ENCODE data around the gene ATP6V0B. TPM values are rescaled to one million over a fixed set of nuclear protein-coding genes. Genes with fewer than 3 reads are reported as not detected.

ATP6V0B gene
- total RNA-seq, 2 donors from 2014 or later, result 96.5 to 113 TPM

DNA sequence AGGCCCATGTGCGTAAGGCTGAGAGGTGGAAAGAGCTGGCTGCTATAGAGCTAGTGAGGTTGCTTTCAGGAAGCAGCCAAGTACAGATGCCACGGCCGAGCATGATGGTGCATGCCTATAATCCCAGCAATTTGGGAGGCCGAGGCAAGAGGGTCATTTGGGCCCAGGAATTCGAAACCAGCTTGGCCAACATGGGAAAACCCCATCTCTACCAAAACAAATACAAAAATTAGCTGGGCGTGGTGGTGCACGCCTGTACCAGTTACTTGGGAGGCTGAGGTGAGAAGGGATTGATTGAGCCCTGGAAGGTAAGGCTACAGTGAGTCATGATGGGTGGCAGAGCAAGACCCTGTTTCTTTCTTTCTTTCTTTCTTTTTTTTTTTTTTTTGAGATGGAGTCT lies 19.3 kb downstream of the ATP6V0B start:
- DNase-seq (no peak), ATAC-seq (no peak)
- intact Hi-C loops (cut with DNase I), result no loop called here

DNA sequence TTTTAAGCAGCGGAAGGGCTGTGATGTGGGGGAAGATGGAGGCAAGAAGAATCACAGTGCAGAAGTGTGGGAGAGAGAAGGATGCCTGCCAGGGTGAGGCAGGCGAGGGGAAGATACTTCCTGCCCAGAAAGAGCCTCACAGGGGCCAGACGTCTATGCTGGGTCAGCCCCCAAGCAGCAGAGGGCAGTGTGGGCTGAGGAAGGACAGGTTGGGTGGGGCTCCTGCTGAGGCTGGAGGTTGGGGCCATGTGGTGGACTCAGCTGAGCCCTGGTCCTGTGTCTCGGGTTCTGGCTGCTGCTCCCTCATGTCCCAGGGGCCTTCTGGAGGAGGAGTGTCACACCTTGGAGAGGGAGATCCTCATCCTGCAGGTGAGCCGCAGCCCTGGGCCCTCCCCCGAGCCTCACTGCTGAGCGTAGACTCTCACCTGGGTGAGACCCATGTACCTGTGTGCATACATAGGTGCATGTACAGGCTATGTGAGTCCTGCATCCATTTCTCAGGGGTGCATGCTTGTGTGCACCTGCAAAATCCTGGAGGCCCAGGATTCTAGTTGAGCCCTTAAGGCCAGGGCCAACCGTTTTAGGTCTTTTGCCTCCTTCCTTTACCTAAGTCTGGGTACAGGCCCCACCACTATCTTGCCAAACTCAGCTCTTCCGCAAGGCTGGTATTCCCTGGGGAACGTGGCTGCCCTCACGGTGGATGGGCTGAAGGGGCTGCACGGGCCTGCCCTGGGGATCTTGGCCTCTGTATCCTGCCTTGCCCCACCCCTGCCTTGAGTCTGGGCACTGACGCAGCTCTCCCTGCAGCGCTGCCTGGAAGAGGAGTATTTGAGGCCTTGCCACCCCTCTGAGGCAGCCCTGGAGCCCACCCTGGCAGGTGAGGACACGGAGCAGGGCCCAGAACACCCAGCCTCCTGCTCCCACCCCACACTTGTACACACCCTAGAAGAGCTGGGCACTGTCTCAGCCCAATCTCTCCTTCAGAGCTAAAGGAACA lies 20.3 kb downstream of the ATP6V0B start:
- no peak for DNase-seq

DNA sequence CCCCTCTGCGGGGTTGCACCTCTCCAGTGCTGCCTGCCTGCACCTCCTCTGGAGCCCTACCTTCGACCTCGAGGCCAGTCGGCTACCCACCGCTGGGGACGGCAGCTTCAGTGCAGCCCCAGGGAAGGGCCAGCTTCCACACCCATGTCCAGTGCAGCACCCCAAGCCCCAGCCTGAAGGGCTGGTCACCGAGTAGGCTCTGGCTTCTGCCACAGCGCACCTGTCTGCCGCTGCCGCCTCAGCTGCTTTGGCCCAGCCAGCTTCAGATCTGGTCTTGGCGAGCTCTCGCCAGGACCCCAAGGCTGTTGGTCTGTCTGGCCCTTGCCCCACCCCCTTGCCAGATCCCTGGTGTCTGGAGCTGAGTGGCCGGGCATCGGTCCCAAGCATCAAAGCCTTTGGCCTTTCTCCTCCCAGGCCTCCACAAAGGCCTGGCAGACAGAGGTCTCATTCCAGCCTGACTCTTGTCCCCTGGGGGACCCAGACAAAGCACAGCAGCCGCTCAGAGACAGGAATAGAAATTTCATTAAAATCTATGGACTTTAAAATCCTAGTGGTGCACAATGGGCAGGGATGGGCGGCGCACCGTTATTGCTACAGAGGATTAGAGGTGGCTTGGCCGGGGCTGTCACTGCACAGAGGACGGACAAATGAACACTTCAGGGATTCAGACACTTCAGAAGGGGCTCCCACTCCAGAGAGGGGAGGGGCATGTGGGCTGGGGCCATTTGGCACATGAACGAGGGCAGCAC lies 21.4 kb downstream of the ATP6V0B start:
- ATAC-seq (no peak), DNase-seq (no peak)
- intact Hi-C loops (cut with DNase I), result no loop called here

More for the DNA sequence above, 20.3 kb downstream of the ATP6V0B start:
- intact Hi-C loops (cut with DNase I), result no loop called here
- no peak for ATAC-seq

DNA sequence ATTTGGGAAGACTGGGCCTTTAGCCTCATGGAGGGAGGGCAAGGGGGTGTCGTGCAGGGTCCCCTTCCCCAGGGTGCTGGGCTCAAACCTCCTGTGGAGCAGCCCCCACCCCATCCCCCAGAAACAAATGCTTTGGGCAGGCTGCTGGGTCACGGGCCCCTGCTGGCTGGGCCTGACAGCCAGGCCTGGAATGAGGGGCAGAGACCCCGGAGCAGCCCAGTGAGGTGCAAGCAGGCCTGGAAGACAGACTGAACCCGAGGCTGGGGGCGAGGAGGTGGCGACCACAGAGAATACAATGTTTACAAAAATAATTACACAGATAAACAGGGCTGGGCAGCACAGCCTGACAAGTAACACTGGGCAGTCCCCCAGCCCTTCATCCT lies 22.0 kb downstream of the ATP6V0B start:
- ATAC-seq (no peak), DNase-seq (no peak)
- intact Hi-C loops (cut with DNase I), result no loop called here

DNA sequence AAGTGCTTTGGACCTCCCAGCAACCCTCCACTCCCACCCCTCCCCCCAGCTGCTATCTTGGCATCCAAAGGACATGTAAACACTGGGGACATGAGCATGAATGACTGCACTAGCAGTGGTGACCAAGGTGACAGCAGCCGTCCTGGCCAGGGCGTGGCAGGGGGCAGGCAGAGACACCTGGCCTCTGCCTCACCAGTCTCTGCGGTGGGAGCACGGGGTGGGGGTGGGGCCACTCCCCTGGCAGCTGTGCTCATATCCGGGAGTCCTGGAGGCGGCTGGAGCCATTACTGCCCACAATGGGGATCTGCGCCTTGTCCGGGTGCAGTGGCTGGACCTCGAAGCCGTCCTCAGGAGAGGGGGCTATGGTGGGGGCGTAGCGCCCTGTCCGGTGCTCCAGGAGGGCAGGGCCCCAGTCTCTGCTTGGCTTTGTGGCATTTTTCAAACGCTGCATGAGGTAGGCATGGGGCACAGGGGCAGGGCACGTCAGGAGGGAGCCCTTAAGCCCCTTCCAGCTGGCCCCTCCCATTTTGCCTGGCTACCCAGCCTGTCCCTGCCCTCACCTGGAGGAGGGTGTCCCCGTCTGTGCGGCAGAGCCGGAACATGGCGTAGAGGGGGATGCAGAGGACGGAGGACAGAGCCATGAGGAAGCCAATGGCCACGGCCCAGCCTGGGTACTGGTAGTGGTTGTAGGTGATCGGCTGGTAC lies 22.7 kb downstream of the ATP6V0B start:
- intact Hi-C loops (cut with DNase I), result no loop called here
- ATAC-seq, result no peak
- no peak for DNase-seq

DNA sequence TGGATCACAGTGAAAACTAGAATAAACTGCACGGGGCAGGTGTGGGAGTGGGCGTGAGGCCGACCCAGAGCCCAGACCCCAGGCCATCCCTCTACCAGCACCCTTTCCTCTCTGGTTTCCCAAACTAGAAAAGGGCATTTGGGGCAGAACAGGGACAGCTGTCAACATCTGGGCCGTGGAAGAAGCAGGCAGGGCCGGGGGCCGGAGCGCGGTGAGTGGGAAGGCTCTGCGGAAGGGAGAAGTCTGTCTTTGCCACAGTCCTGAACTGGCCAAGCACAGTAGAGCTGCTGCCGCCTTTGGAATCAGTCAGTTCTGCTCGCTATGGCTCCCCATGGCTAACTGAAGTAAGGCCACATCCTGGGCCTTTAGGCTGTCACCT lies 23.2 kb downstream of the ATP6V0B start:
- intact Hi-C loops (cut with DNase I), result no loop called here

DNA sequence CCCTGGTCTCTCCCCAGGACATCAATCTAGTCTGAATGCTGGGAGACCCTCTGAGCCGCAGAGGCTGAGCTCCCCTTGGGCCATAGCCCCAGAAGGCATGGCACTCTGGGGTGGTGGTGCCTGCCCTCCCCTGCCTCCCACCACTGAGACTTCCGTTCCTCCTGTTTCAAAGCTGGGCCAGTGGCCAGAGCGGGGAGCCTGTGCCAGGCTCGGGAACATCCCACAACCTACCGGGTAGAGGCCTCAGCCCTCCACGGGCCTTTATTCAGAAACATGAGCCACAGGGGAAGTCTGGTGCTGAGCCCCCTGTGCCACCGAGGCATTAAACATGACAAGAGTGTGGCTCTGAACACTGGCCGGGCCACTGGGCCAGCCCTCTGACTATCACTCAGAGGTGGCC lies 24.7 kb downstream of the ATP6V0B start:
- intact Hi-C loops (cut with DNase I), result no loop called here
- peak in 1 of 2 donors; percentile 21 for ATAC-seq
- DNase-seq, result no peak

More for the DNA sequence above, 23.2 kb downstream of the ATP6V0B start:
- no peak for DNase-seq
- no peak for ATAC-seq

DNA sequence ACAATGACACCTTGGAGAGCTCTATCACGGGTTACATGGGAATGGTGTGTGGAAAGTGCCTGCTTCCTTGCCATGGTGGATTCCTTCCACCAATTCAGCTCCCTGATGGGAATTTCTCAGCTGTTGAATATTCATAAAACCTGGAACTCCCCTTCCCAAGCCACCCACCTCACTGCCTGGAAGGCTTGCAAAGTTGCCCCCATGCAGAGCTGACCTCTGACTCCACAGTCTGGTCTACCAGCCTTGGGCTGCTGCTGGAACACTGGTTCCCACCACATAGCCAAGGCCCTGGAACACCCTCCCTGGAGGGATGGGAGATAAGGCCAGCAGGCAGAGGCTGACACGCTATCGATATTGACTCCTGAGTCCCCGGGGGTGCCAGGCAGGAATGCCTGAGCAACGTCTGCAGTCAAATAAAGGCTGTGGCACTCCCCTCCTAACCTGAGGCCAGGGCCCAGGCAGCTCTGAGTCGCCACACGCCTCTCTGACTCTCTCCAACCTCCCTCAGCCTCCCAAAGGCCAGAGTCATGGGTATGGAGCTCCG lies 25.4 kb downstream of the ATP6V0B start:
- ATAC-seq (no peak), DNase-seq (no peak)
- intact Hi-C loops (cut with DNase I), result loop anchor here in 1 of 2 donors (5.0 to 10.0 kb wide), 2 partner anchors 37 to 595 kb away; no protein-coding TSS in a partner anchor

DNA sequence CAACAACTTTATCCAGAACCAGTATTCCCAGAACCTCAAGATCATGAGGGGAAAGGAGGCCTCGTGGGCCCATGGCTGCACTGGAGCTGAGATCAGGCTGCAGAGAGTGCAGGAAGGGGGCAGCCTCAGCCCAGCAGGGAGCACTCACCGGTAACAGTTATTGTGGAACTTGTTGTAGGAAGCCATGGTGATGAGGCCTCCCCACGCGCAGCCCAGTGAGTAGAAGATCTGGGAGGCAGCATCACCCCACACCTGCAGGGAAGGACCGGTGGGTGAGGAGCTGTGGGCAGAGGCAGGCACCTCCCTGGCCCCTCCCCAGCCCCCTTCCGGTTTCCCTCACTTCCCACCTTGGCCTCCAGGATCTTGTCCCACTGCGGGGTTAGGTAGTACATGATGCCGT lies 27.4 kb downstream of the ATP6V0B start:
- intact Hi-C loops (cut with DNase I), result loop anchor here in 1 of 2 donors (5.0 to 10.0 kb wide), 2 partner anchors 35 to 593 kb away; no protein-coding TSS in a partner anchor
- ATAC-seq, result no peak
- DNase-seq, result no peak

DNA sequence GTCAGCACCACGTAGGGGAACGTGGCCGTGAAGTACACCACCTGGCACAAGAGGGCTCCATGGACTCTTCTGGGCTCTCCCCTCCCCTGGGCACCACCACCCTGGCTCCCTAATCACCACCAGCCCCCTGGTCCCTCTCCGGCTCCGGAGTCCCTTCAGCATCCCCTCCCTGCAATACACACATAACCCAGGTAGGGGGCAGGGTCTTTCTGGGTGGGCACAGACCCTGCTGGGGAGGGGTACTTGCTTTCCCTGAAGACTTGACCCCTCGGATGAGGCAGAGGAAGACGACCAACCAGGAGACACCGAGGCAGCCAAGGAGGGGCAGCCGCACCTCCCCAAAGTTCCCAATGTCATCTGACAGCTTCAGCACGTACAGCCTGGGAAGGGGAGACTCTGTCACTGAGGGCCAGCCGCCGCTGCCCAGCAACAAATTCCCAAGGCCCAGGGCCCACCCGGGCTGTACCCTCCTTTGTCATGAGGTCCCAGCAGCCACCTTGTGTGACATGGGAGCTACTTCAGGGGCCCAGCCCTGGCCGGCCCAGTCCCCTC lies 27.9 kb downstream of the ATP6V0B start:
- DNase-seq, result no peak
- intact Hi-C loops (cut with DNase I), result loop anchor here in 1 of 2 donors (5.0 to 10.0 kb wide), 2 partner anchors 35 to 592 kb away; no protein-coding TSS in a partner anchor

DNA sequence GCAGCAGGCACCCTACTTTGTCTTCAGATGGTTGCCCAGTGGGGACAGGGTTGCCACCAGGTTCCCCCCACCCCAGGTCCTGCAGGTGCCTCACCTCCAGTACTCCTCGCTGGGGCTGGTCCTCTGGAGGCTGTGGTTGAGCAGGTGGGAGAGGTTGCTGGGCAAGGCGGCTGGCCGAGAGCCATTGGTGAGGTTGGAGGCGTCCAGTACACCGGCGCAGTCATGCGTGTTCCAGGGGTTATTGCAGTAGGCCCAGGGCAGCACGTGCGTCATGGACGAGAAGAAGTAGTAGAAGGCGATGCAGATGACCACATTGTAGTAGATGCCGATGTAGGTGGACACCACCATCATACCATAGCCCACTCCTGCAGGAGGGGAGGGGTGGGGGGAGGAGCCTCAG lies 33.5 kb downstream of the ATP6V0B start:
- intact Hi-C loops (cut with DNase I), result loop anchor here (5.0 to 10.0 kb wide), 3 partner anchors 34 to 587 kb away; no protein-coding TSS in a partner anchor
- ATAC-seq (no peak), DNase-seq (no peak)

More for the DNA sequence above, 27.9 kb downstream of the ATP6V0B start:
- ATAC-seq, result no peak

DNA sequence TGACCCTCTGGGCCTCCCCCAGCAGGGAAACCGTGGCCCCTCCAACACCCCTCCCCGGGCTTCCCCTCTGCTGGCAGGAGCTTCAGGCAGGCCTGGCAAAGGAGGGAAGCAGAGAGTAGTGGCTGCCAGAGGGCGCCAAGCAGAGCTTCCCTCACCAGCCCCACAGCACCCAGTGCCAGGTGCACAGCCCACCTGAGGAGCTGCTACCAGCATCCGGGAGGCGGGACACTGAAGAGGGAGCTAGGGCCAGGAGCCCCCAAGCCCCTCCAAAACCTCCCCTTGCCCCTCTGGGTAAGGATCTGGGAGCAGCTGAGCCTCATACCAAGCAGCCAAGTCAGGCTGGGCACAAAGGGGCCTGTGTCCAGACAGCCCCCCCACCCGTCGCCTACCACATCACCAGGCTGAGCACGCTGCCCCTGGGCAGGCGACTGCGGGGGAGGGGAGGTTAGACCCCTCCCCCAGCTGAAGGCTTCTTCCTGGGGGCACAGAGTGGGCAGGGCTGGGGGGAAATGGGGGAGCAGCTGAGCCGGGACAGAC lies 36.2 kb downstream of the ATP6V0B start:
- DNase-seq, result no peak
- intact Hi-C loops (cut with DNase I), result no loop called here
- no peak for ATAC-seq

DNA sequence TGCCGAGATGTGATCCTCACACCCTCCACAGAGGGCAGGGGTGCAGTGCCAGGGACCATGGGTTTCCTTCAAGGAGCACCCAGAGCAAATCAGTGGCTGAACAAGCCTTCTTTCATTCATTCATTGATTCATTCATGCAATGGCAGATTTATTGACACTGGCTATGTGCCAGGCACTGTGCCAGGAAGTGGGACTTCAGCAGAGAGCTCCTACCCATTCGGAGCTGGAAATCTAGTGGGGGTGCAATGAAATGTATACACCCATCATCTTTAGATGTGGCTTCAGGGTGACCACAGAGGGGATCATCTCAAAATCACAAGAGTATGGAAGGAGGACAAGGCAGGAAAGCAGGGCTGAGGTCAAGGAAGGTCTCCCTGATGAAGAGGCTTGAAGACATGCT lies 37.6 kb downstream of the ATP6V0B start:
- no peak for ATAC-seq
- DNase-seq, result no peak
- intact Hi-C loops (cut with DNase I), result no loop called here

DNA sequence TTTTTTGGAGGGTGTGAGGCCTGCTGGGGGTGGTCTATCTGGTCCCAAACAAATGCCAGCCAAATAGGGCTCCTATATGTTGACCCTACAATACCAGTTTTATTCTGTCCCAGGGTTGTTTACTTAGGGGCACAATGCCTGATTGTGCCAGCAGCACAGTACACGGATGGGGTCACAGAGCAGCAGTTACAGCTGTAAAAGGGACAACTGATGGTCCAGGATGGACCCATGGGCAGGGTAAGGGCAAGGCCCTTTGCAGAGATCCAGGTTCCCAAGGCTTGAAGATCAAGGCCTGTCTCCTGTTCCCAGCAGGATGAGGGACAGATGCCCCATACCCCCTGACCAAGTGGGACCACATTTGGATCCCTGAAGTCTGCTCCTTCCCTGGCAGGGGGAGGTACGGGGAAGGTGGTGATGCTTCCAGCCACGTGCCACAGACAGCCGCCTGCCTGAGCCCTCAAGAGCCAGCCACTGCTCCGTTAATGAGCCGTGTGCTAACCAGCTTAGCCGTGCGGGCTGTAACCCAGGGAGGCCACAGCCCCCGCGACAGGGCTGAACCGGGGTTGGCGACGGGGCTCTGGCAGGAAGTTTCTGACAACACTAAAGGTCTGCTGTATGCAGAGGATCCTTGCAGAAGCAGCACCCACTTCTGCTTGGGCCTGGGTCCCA lies 38.3 kb downstream of the ATP6V0B start:
- no peak for DNase-seq
- intact Hi-C loops (cut with DNase I), result no loop called here
- no peak for ATAC-seq

DNA sequence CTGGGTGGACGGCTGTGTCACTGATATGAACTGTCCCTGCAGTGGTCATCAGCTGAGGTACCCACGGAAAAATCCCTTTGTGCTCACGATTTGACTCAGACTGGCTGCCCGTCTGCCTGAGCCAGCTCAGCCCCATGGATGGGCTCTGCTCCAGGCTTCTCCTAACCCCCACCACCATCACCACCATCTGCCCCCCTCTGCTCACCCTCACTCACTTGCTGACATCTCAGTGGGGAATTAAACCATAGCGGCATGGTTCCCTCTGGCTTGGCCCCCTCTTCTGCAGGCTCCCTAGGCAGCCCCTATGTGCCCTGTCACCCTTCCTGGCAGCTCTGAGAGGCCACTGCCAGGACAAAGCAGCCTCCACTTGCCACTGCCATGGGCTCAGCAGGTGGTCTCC lies 39.2 kb downstream of the ATP6V0B start:
- DNase-seq, result no peak
- intact Hi-C loops (cut with DNase I), result no loop called here
- no peak for ATAC-seq

DNA sequence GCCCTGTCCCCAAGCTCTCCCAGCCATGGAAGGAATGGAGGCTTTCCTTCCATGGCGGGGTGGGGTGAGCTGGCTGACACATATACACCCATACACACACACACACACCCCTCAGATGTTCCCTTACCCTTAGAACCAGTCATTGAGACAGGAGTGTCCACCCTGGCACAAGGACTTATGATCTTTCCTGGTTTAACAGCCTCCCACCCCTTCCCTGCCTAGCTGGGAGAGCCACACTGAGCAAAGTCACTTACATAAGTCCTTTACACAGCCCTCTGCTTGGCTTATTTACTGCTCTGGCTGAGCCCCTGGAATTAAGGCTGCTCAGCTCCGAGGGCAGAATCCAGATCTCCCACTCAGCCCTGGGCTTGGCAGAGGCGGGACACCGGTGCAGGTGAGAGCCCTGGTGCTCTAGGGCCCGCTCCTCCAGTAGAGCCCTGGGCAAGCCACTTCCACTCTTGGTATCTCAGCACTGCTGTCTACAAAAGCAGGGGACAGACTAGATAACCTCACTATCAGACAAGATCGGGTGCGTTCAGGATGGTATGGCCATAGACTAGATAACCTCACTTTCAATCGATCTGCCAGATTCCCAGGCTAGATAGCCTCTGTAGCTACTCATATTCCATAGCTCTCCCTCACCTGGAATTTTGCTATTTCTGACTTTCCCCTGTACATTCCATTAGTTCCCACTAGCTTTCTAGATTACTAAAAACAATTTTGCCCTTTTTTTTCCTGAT lies 39.8 kb downstream of the ATP6V0B start:
- ATAC-seq (no peak), DNase-seq (no peak)
- intact Hi-C loops (cut with DNase I), result no loop called here

DNA sequence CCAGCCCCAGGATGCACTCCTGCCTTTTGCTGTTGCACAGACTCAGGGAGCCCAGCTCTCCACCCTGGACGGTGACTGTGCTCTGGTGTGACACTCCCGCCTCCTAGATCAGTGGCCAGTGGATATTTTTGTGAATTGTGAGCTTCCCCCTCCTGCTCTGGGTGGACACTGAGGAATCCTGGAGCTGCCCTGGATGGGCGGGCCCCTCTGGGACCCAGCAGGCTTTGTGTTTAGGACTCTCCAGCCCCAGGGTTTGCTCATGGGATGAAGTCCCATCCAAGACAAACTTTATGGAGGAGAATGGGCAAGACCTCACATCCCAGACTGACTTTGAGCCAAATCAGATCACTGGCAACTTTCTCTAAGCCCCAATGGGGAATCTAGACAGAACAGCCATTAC lies 40.4 kb downstream of the ATP6V0B start:
- intact Hi-C loops (cut with DNase I), result no loop called here
- DNase-seq, result peak; percentile 70
- ATAC-seq, result peak; percentile 77 to 78
